Measurements from ENCODE around the gene CFHR2.
"Not testable (repeated sequence)": the region's sequence is repeated elsewhere in the genome, so short reads cannot be mapped to it uniquely, and the experiment has no call there.

Gene CFHR2

GRCh38 chr1:196943568-196943967 lies at the start of gene CFHR2:
Gene CFHR2, plus strand, starts transcription at chr1:196943738. Its CDS starts 143 bp downstream, at chr1:196943881.
- not testable (repeated sequence) for H3K27ac ChIP-seq; DNase-seq (ENCODE audit: low read depth, low spot score)

- DNase-seq (ENCODE audit: low read depth, low spot score) = no peak
- H3K27ac ChIP-seq = no peak overlapping the region
Observed at GRCh38 chr1:196896355-196896754, 47.2 kb upstream of the CFHR2 start.

GRCh38 chr1:196897158-196897828 lies 46.2 kb upstream of the CFHR2 start:
- DNase-seq (ENCODE audit: low read depth, low spot score) = no peak
- H3K27ac ChIP-seq = no peak overlapping the region

GRCh38 chr1:196902344-196902743 lies 41.2 kb upstream of the CFHR2 start:
- no peak for DNase-seq (ENCODE audit: low read depth, low spot score)
- no peak overlapping the region for H3K27ac ChIP-seq

GRCh38 chr1:196910215-196910614 lies 33.3 kb upstream of the CFHR2 start:
- no peak overlapping the region for H3K27ac ChIP-seq
- no peak for DNase-seq (ENCODE audit: low read depth, low spot score)

GRCh38 chr1:196912283-196912682 lies 31.3 kb upstream of the CFHR2 start:
- DNase-seq (ENCODE audit: low read depth, low spot score); H3K27ac ChIP-seq: not testable (repeated sequence)

GRCh38 chr1:196926839-196927238 lies 16.7 kb upstream of the CFHR2 start:
- not testable (repeated sequence) for DNase-seq (ENCODE audit: low read depth, low spot score); H3K27ac ChIP-seq

- DNase-seq (ENCODE audit: low read depth, low spot score); H3K27ac ChIP-seq: not testable (repeated sequence)
Observed at GRCh38 chr1:196932853-196933252, 10.7 kb upstream of the CFHR2 start.

- no peak for DNase-seq (ENCODE audit: low read depth, low spot score)
- H3K27ac ChIP-seq = no peak overlapping the region
Observed at GRCh38 chr1:196933531-196934189, 9.9 kb upstream of the CFHR2 start.

GRCh38 chr1:196941474-196941873 lies 2.1 kb upstream of the CFHR2 start:
- not testable (repeated sequence) for DNase-seq (ENCODE audit: low read depth, low spot score); H3K27ac ChIP-seq

- no peak overlapping the region for H3K27ac ChIP-seq
- DNase-seq (ENCODE audit: low read depth, low spot score) = no peak
Observed at GRCh38 chr1:196951711-196952394, 8.3 kb downstream of the CFHR2 start.

GRCh38 chr1:196954778-196955177 lies 11.2 kb downstream of the CFHR2 start:
- DNase-seq (ENCODE audit: low read depth, low spot score) = no peak
- H3K27ac ChIP-seq = no peak overlapping the region

GRCh38 chr1:196955926-196956325 lies 12.4 kb downstream of the CFHR2 start:
- DNase-seq (ENCODE audit: low read depth, low spot score) = no peak
- H3K27ac ChIP-seq = no peak overlapping the region

- DNase-seq (ENCODE audit: low read depth, low spot score) = no peak
- no peak overlapping the region for H3K27ac ChIP-seq
Observed at GRCh38 chr1:196960854-196961253, 17.3 kb downstream of the CFHR2 start.

GRCh38 chr1:196970182-196970581 lies 26.6 kb downstream of the CFHR2 start:
- DNase-seq (ENCODE audit: low read depth, low spot score) = no peak
- no peak overlapping the region for H3K27ac ChIP-seq

- DNase-seq (ENCODE audit: low read depth, low spot score) = no peak
Observed at GRCh38 chr1:196976278-196976677, 32.7 kb downstream of the CFHR2 start.

GRCh38 chr1:196977278-196977677 lies 33.7 kb downstream of the CFHR2 start, which contains the start of gene CFHR5:
Gene CFHR5, plus strand, starts transcription at chr1:196977556. Its CDS starts 109 bp downstream, at chr1:196977665.
- no peak within 1 kb of the TSS for H3K27ac ChIP-seq
- DNase-seq (ENCODE audit: low read depth, low spot score) = no peak

More at GRCh38 chr1:196976278-196976677, 32.7 kb downstream of the CFHR2 start:
- no peak overlapping the region for H3K27ac ChIP-seq

- no peak overlapping the region for H3K27ac ChIP-seq
- DNase-seq (ENCODE audit: low read depth, low spot score) = no peak
Observed at GRCh38 chr1:196980859-196981258, 37.3 kb downstream of the CFHR2 start.

- not testable (repeated sequence) for H3K27ac ChIP-seq; DNase-seq (ENCODE audit: low read depth, low spot score)
Observed at GRCh38 chr1:196982247-196982646, 38.7 kb downstream of the CFHR2 start.

GRCh38 chr1:196991919-196992651 lies 48.5 kb downstream of the CFHR2 start:
- not testable (repeated sequence) for H3K27ac ChIP-seq
- peak; percentile 18 for DNase-seq (ENCODE audit: low read depth, low spot score)
